Stimulated activated CD4-positive, alpha-beta T cell treated with anti-CD3 and anti-CD28 coated beads, TNF-alpha, amount 100 ng/mL, for 48 hours (primary cell): ENCODE results near the gene PRR5.

Source experiments
- DNase-seq, 3 donors: peaks; one replicate each; pipeline ENCODE4 v3.0.0-alpha.2; 2020; ENCODE audit warnings: low read depth in 3 of 3

The PRR5 gene

DNA sequence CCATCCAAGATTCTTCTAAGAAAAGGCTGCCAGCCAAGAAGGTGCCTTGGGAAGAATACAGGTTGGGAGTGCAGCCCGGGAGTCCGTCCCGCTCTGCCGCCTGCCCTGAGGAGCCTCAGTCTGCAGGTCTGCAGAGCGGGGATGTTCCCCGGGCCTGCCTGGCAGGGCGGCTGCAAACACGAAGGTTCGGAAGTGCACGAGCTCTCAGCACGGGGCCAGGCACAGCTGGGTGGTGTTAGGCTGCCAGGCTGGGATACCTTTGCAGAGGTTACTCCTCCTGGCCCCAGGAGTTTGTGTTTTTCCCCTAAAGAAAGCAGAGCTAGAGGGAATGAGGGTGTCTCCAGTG, 9.4 kb upstream of the PRR5 start:
- DNase-seq: no peak

DNA sequence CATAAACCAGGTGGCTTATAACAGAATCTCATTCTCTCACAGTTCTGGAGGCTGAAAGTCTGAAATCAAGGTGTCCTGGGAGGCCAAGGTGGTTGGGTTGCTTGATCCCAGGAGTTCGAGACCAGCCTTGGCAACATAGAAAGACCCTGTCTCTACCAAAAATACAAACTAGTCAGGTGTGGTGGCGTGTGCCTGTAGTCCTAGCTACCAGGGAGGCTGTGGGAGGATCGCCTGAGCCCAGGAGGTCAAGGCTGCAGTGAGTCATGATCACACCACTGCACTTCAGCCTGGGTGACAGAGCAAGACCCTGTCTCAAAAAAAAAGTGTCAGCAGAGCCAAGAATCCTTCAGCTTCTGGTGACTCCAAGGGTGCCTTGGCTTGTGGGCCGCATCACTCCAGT, 8.9 kb upstream of the PRR5 start:
- DNase-seq: no peak

DNA sequence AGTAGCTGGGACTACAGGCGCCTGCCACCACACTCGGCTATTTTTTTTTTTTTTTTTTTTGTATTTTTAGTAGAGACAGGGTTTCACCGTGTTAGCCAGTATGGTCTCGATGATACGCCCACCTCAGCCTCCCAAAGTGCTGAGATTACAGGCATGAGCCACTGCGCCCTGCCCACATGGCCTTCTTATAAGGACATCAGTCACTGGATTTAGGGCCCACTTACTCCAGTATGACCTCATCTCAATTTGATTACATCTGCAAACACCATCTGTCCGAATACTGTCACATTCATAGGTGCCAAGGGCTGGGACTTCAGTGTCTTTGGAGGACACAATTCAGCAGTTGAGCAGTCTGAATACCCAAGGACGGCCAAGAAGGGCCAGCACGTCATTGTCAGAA, 8.2 kb upstream of the PRR5 start:
- no peak for DNase-seq

DNA sequence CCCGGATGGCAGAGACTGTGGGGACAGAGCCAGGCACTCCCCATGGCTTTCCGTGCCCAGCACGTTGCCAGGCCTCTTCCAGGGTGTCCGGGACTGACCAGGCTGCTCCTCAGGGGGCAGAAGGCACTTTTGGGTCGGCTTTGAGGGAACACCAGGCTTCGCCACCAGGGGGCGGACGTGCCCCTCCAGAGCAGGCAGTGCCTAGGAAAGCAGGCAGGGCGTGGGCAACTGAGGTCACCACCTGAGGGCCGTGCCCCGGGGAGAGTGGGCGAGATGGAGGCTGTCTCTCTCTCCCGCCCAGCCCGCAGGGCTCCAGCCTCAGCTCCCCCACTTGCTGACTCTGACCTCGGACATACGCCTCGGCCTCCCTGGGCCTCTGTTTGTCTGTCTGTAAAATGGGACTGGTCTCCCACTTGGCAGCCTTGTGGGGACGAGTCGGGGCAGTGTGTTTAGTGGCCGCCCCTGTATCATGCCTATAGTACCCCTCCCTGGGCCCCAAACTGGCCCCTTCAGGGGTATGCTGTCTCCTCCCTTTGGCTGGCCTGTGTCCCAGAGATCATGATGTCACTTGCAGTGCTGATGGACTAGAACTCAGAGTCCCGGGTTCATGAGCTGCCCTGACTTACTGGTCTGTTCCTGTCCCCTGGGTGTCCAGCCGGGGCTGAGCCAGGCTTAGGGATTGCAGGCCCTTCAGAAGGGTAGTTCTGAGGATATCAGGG, 4.4 kb upstream of the PRR5 start:
- peak; percentile 68 to 85 (median 70) for DNase-seq

DNA sequence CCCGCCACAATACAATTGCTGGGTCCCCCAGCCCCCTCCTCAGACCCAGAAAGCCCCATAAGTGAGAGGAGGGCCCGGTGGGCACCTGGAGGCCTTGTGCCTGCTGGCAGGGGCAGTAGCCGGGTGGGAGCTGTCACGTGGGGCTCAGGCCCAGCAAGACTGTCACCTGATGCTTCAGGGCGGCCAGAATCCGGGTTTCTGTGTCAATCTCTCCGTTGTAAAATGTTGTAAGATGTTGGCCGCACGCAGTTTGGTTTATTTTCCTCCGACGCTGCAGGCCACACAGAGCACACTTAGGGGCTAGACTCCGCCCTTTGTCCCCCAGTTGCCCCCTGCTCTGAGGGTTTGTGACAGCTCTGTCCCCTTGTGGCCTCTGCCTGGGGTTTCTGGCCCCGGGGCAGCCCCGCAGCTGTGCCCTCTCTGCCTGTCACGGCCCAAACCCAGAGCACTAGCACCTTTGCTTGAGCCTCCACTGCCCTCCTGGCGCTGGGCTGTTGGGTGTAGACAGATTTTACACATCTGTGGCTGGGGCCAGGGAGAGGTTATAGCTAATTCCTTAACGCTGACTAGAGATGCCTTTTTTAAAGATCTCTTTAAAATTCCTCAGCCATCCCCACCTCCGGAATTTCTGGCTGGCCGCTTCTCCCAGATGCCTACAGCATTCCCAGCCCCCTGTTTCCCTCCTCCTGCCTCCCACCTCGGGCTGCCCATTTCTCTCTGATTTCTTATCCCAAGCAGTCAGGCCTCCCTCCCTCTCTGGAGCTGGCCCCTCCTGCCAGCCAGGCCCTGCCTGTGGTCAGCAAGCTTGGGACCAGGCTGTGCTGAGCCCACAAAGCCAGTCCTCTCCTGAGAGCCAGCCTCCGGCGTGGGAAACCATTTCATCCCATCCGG, 3.2 kb upstream of the PRR5 start:
- DNase-seq: no peak

DNA sequence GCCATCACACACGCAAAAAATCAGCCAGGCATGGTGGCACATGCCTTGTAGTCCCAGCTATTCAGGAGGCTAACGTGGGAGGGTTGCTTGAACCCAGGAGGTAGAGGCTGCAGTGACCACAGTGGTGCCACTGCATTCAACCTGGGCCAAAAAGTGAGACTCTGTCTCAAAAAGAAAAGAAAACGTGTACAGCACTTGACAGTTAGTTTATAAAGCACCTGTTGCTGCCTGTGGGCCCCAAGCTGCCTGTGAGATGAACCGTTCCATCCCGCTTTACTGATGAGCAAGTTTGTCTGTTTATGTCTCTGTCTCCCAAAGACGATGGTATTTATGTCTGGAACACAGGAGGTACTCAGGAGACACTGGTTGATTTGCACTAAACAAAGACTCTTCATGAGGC, 1.5 kb upstream of the PRR5 start:
- DNase-seq: no peak

DNA sequence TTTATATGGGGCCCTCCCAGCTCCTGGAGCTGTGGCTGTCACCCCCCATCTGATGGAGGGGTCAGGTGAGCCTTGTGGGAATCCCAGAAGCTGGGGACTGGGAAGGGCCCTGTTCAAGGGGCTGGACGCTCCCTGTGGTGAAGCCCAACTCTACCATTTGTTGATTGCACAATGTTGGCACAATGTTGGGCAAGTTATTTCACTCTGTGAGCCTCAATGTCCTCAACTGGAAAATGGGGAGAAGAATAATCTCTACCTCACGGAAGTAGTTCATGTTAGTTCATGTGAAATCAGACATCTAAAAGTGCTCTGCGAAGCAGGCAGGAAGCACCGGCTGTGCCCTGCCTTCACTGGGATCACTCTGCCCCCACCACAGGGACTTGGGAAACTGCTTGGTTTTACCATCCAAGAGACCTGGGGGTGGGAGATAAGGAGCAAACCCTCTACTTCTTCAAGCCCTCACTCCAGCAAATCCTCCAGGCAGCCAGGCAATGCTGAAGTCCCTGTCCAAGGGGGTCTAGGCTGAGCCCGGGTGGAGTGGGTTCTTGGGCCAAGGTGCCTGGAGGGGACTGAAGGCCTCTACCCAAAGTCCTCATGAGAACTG, 715 bp upstream of the PRR5 start:
- no peak for DNase-seq

DNA sequence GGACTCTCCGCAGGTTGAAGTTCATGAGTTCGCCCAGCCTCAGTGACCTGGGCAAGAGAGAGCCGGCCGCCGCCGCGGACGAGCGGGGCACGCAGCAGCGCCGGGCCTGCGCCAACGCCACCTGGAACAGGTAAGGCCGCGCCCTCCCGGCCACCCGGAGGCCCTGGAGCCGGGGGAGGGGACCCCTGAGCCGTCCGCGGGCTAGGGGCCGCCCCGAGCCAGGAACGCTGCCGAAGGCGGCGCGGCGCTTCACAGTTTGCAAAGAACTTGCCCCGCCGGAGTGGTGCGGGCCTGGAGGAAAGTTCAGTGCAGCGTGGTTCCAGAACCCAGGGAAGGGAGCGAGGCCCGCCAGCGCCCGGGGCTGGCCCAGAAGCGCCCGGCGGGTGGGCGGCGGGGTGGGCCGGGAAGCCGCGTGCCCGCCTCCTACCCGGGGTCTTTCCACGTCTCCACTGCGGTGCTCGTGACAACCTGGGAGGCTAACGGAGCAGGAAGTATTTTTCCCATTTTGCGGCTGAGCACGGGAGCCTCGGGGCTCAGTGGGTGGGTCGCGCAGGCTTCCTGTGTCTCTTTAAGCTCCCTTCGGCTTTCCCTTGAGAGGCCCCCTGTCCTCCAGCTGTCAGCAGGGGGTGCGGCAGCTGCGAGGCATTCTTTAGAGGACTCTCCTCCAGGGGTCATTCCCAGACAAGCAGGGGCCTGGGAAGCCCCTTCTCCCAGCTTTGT, 635 bp downstream of the PRR5 start:
- DNase-seq: peak in 1 of 3 donors; percentile 18

DNA sequence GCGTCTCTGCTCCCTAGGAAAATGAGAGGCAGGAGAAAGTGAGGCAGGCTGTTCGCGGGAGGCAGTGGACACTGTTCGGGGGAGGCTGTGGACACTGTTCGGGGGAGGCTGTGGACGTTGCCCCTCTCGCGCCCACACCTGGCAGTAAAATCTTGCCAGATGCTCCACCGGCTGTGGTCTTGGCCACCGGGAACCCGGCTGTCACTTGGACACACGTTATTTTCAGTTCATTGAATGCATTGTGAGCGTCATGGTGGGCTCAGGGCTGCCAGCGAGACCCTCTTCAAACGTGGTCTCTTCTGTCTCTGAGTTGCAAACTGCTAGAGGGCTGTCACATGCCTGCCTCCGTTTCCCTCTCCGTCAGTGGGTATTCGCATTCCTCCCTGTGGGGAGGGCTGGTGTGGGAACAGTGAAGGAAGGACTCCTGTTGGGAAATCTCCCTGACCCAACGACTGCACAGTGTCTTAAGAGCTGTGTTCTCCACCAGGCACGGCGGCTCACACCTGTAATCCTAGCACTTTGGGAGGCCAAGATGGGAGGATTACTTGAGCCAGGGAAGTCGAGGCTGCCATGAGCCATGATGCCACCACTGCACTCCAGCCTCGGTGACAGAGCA, 1.4 kb downstream of the PRR5 start:
- DNase-seq: no peak

DNA sequence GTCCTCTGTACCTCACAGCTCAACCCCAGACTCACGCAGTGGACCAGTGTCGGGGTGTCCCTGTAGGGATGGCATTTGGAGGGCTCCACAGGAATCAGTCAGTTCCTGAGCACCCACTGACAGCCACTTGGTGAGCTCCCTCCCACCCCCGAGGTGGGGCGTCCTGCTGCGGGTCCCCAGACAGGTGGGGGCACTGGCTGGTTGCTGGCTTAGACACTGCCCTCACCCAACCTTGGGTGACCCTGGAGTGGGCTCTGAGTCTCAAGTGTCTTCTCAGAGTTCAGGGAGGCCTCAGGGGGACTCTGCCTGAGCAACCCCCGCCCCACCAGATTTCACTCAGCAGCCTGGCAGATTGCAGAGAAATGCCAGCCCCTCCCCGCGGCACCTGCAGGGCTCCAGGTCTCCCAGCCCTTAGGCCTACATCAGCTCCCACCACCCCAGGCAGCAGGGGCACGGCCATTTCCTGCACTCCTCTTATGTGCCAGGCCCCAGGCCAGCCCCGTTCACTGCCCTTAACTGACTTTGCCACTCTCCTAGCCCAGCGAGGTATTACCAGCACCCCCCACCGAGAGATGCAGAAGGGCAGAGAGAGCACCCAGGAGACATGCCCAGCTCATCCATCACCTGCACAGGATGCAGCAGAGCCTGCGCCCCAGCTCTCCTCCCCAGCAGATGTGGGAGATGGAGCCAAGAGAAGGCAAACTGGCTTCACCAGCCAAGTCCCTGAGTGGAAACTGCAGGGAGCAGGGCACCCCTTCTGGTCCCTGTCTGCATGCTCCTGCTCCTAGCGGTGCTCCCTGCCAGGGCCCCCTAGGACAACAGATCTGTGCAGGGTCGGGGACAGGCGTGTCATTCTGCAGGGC, 2.4 kb downstream of the PRR5 start:
- no peak for DNase-seq

DNA sequence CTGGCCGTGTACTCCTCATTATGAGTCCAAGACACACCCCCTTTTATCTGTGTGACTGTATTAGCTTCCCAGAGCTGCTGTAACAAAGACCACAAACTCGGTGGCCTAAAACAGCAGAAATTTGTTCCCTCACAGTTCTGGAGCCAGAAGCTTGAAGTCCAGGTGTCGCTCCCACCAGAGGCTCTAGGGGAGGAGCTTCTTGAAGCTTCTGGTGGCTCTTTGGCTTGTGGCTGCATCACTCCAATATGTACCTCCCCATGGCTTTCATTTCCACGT, 3.0 kb downstream of the PRR5 start:
- DNase-seq: no peak

DNA sequence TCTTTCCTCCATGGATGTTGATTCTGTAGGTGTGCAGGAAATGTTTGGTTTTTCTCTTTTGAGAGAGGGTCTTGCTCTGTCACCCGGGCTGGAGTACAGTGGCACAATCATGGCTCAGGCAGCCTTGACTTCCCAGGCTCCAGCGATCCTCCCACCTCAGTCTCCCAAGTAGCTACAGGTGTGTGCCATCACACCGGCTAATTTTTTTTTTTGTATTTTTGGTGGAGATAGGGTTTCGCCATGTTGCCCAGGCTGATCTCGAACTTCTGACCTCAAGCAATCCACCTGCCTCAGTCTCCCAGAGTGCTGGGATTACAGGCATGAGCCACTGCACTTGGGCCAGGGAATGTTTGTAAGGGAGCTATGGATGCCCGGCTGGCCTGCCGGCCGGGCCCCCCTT, 4.5 kb downstream of the PRR5 start:
- no peak for DNase-seq

DNA sequence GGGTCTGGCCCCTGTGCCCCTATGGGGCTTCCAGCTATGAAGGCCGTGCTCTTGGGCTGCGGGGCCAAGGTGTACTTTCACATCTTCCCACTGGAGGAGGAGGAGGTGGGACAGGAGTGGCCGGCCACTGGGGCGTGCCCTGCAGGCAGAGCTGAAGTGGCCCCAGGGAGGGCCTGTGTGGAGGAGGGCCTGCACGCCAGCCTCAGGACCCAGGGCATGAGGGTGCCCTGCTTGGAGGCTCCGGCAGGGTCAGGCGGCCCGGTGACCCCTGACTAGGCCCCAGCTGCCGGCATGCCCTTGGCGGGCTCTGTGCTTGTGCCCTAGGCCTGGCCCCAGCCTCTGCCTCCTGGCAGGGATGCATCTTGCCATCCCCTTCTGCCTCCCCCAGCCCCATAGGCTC, 5.2 kb downstream of the PRR5 start:
- no peak for DNase-seq

DNA sequence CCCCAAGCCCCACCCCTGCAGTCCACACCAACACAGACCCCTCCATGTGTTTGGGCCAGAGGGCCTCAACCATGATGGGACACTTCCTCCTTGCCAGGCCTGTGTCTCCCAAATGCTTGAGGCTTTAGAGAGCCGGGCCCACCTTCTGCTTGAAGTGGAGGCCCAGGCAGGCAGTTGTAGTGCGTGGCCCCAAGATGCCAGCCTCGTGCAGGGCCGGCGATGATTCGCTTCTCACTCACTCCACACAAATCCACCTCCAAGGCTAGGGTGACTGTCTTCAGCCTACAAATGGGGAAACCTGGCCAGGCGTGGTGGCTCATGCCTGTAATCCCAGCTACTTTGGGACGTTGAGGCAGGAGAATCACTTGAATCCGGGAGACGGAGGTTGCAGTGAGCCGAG, 5.7 kb downstream of the PRR5 start:
- DNase-seq: no peak

DNA sequence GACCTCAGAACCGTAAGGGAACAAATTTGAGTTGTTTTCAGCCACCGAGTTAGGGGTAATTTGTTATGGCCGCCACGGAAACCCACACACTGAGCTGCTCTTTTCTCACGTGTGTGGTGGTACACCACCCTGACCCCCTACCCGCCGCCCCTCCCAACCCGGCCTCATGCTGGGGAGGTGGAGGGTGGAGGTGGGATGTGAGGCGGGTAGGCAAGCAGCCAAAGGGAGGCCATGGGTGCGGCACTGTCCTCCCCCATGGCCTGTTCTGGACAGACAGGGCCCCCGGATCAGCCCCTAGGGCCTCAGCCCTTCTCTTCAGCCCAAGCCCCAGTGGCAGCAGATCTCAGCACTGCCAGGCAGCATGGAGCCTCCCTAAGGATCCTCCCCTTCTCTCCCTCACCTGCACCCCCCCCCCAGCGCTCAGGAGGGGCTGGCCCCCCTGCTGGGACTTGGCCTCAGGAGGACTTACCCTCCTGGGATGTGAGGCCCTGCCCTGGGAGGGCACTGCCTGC, 7.9 kb downstream of the PRR5 start:
- no peak for DNase-seq

DNA sequence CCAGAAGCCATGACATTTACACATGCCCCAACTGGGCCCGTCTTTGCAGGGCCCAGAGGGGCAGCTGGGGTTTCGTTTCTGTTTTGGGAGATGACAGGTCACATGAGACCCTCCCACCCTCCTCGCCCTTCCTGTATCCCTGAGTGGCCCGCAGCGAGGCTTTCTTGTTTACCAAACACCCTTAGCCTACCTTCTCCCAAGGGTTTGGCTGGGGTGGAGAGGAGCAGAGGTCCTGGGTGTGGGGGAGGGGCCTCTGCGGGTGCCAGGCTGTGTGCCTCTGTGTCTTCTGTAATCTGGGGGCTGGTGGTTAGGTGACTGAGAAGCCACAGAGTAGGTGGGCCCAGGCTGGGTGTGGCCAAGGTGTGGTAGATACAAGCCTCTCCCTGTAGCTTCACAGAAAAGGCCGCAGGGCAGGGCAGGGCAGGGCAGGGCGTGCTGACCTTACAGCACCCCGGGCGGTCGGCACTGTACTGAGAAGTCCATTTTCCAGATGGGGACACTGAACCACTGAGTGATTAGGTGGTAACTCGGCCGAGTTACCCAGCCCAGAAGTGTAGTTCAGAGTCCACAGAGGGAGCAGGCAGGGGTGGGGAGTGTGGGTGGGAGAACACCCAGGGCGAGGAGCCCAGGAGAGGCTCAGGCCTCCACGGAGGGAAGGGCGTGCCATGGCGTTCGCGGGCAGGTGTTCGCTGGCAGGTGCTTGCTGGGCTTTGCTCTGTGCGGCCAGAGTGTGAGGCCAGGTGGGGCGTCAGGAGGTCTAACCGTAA, 8.7 kb downstream of the PRR5 start:
- DNase-seq: no peak

DNA sequence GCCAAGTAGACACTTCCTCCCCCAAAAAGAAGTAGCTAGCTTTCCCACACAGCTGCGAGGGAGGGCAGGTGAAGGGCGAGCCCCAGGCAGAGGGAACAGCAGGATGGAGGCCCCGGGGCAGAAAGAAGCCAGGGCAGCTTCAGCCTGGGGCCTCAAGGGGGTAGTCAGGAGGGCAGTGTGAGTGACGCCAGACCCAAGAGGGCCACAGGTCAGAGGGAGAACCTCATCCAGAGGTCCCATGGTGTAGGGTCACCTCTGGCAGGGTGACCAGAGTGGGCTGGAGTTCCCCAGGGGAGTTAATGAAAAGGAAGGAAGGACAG, 9.2 kb downstream of the PRR5 start:
- DNase-seq: no peak

DNA sequence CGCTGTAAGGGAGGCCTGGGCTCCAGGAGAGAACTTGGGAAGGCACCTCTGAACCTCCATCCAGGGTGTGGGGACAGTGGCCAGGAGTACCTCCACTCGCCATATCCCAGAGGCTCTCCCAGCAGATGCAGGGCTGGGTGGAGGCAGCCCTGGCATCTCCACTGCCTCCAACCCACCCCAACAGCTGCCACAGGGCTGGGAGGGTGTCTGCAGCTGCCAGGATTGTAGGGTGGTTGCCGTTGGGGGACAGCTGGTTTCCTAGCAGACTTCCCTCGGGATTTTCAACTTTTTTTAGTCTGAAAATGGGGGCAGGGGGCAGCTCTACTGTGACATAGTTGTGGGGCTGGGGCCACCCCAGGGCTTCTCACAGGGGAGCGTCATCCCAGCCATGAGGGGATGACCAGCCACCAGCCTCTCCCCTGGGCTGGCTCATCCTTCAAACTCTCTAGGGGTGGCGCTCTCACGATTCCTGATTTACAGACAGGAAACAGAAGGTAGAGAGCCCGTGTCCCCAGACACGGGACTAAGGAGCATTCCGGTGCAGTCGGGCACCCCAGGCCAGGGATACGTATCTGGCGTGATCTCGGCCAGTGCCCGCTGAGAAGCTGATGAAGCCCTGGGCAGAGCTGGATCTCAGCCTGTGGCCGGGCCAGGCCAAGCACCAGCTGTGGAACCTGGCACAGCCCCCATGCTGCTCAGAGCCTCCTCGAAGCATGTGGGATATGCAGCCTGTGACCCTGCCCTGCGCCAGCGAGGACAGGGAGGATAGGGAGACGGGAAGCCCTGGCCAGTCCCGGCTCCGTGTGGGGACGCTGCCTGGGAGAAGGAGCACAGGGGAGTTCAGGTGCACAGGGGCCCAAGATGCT, 9.9 kb downstream of the PRR5 start:
- DNase-seq: no peak

DNA sequence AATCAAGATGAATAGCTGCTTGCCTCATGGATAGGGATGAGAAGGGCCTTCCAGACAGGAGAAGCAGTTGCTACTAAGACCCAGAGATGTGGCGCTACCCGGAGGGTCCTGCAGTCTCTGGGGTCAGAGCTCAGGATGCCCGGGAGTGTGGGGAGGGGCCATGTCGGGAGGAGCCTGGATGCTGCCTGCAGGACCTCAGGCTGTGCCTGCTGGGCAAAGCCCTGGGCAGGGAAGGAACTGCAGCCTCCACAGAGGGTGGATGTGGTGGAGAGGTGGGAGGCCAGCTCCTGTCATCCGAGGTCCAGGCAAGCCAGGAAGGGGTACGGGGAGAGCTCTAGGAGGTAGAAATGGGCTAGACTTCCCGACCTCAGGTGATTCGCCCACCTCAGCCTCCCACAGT, 11.0 kb downstream of the PRR5 start:
- DNase-seq: no peak
